ENCODE measurements around the gene ANXA10. TPM values are rescaled to one million over a fixed set of nuclear protein-coding genes. Genes with fewer than 3 reads are reported as not detected.

Gene ANXA10
- polyA plus RNA-seq, 2 donors = 0.02 to 0.51 TPM

- H3K4me3 ChIP-seq (ENCODE audit: low read depth in 1 of 2, low read length in 2 of 2) = no peak overlapping the region
- WGBS, 2 donors = 14 to 20% methylated on average over 2 of the region's 2 CpGs
- no peaks in the 10 kb centered on the region for H3K4me1 ChIP-seq (ENCODE audit: control insufficient read depth in 2 of 2, insufficient read depth in 2 of 2, low read length in 1 of 2)
- no peaks in the 10 kb centered on the region for H3K27me3 ChIP-seq (ENCODE audit: control insufficient read depth in 1 of 2, insufficient read depth in 2 of 2, low read length in 2 of 2)
- no peaks in the 10 kb centered on the region for H3K9me3 ChIP-seq (ENCODE audit: control insufficient read depth in 2 of 2, insufficient read depth in 1 of 2, low read depth in 1 of 2, low read length in 1 of 2)
- no peak overlapping the region for H3K27ac ChIP-seq (ENCODE audit: low read depth in 2 of 2, low read length in 1 of 2)
- no peaks in the 10 kb centered on the region for H3K36me3 ChIP-seq (ENCODE audit: control insufficient read depth in 2 of 2, insufficient read depth in 2 of 2, low read length in 1 of 2)
Measured at GRCh38 chr4:168076989-168077725, 15.2 kb upstream of the ANXA10 start.

DNA sequence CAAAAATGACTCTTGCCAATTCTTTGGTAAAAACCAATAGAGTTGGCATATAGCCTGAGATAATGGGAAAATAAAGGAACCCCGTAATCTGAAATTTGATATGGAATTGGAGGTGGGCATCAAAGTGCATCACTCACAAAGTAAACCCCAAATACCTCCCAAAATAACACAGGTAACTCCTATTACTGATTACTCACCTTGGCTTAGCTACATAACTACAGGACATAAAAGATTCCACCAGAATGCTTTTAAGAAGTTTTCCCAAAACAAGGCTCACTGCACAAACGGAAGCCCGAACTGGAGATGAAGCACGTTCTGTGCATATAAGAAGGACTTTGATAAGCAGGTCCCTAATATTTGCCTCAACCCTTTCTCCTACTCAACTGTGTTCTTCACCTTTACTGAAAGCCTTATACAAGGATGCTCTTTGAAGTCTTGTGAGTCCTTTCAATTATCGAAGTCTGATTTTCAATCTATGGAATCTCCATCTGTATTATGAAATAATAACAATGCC, 14.6 kb upstream of the ANXA10 start:
- H3K27me3 ChIP-seq (ENCODE audit: control insufficient read depth in 1 of 2, insufficient read depth in 2 of 2, low read length in 2 of 2) = no peaks in the 10 kb centered on the region
- no peak overlapping the region for H3K27ac ChIP-seq (ENCODE audit: low read depth in 2 of 2, low read length in 1 of 2)
- no peaks in the 10 kb centered on the region for H3K36me3 ChIP-seq (ENCODE audit: control insufficient read depth in 2 of 2, insufficient read depth in 2 of 2, low read length in 1 of 2)
- H3K4me3 ChIP-seq (ENCODE audit: low read depth in 1 of 2, low read length in 2 of 2) = no peak overlapping the region
- no peaks in the 10 kb centered on the region for H3K9me3 ChIP-seq (ENCODE audit: control insufficient read depth in 2 of 2, insufficient read depth in 1 of 2, low read depth in 1 of 2, low read length in 1 of 2)
- WGBS, 2 donors = 64 to 69% methylated on average over 5 of the region's 5 CpGs
- no peaks in the 10 kb centered on the region for H3K4me1 ChIP-seq (ENCODE audit: control insufficient read depth in 2 of 2, insufficient read depth in 2 of 2, low read length in 1 of 2)

- Histone ChIP-seq H3K4me1 (ENCODE audit: control insufficient read depth in 2 of 2, insufficient read depth in 2 of 2, low read length in 1 of 2) (no peaks in the 10 kb centered on the region), H3K9me3 (ENCODE audit: control insufficient read depth in 2 of 2, insufficient read depth in 1 of 2, low read depth in 1 of 2, low read length in 1 of 2) (no peaks in the 10 kb centered on the region), H3K27me3 (ENCODE audit: control insufficient read depth in 1 of 2, insufficient read depth in 2 of 2, low read length in 2 of 2) (no peaks in the 10 kb centered on the region), H3K4me3 (ENCODE audit: low read depth in 1 of 2, low read length in 2 of 2) (no peak overlapping the region), H3K36me3 (ENCODE audit: control insufficient read depth in 2 of 2, insufficient read depth in 2 of 2, low read length in 1 of 2) (no peaks in the 10 kb centered on the region), H3K27ac (ENCODE audit: low read depth in 2 of 2, low read length in 1 of 2) (no peak overlapping the region)
- 65 to 74% methylated on average over 5 of the region's 5 CpGs for WGBS, 2 donors
Measured at GRCh38 chr4:168082379-168082778, 10.0 kb upstream of the ANXA10 start.

DNA sequence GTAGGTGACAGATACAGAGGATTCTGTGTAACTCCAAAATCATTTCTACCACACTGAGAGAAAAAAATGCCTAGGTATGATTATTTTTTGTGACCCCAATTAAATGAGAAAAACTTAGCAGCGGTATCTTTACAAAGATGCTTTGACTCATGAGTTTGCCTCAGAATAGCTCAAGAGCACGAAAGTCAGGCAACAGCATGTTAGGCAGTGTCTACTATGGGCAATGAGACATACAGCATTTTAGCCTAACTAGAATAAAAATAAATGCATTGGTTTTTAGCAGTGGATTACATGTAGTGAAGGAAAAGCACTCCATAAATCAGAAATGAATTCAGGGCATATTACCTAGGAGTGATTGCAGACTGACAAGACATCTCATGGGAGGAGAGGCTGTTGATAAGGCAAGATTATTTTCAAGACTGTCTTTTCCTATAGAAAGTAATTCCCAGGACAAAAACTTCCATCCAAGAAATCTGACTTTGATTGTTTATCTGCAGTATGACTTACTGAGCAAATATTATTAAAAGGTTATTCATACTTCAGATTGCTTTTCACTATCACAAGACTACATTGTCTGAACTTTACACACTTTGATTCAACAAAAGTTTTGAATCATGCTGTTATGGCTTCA, 3.6 kb downstream of the ANXA10 start:
- Histone ChIP-seq H3K4me1 (ENCODE audit: control insufficient read depth in 2 of 2, insufficient read depth in 2 of 2, low read length in 1 of 2) (no peaks in the 10 kb centered on the region), H3K9me3 (ENCODE audit: control insufficient read depth in 2 of 2, insufficient read depth in 1 of 2, low read depth in 1 of 2, low read length in 1 of 2) (no peaks in the 10 kb centered on the region), H3K27me3 (ENCODE audit: control insufficient read depth in 1 of 2, insufficient read depth in 2 of 2, low read length in 2 of 2) (no peaks in the 10 kb centered on the region), H3K4me3 (ENCODE audit: low read depth in 1 of 2, low read length in 2 of 2) (no peak overlapping the region), H3K36me3 (ENCODE audit: control insufficient read depth in 2 of 2, insufficient read depth in 2 of 2, low read length in 1 of 2) (no peaks in the 10 kb centered on the region), H3K27ac (ENCODE audit: low read depth in 2 of 2, low read length in 1 of 2) (no peak overlapping the region)
- WGBS, 2 donors = 52 to 64% methylated on average over 2 of the region's 2 CpGs

DNA sequence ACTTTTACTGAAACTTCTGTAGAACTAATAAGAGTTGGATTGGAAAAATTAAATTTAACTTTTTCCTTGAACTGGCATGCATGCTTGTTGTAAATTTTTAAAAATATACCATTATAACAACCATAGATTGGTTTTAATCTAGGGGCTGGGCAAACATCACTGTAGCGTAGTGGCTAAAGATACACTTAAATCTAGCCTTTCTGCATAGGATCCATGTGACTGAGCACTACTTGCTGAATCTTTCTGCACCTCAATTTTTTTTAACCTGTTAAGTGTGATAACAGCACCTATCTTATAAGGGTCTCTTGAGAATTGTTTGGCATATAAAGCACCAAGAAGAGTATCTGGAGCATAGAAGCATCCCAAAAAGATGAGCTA, 4.1 kb downstream of the ANXA10 start:
- 86 to 88% methylated on average over 1 of the region's 1 CpG for WGBS, 2 donors
- H3K9me3 ChIP-seq (ENCODE audit: control insufficient read depth in 2 of 2, insufficient read depth in 1 of 2, low read depth in 1 of 2, low read length in 1 of 2) = no peaks in the 10 kb centered on the region
- H3K4me1 ChIP-seq (ENCODE audit: control insufficient read depth in 2 of 2, insufficient read depth in 2 of 2, low read length in 1 of 2) = no peaks in the 10 kb centered on the region
- no peak overlapping the region for H3K4me3 ChIP-seq (ENCODE audit: low read depth in 1 of 2, low read length in 2 of 2)
- no peak overlapping the region for H3K27ac ChIP-seq (ENCODE audit: low read depth in 2 of 2, low read length in 1 of 2)
- H3K36me3 ChIP-seq (ENCODE audit: control insufficient read depth in 2 of 2, insufficient read depth in 2 of 2, low read length in 1 of 2) = no peaks in the 10 kb centered on the region
- no peaks in the 10 kb centered on the region for H3K27me3 ChIP-seq (ENCODE audit: control insufficient read depth in 1 of 2, insufficient read depth in 2 of 2, low read length in 2 of 2)

- Histone ChIP-seq H3K36me3 (ENCODE audit: control insufficient read depth in 2 of 2, insufficient read depth in 2 of 2, low read length in 1 of 2) (no peaks in the 10 kb centered on the region), H3K9me3 (ENCODE audit: control insufficient read depth in 2 of 2, insufficient read depth in 1 of 2, low read depth in 1 of 2, low read length in 1 of 2) (no peaks in the 10 kb centered on the region), H3K4me3 (ENCODE audit: low read depth in 1 of 2, low read length in 2 of 2) (no peak overlapping the region), H3K27me3 (ENCODE audit: control insufficient read depth in 1 of 2, insufficient read depth in 2 of 2, low read length in 2 of 2) (no peaks in the 10 kb centered on the region), H3K4me1 (ENCODE audit: control insufficient read depth in 2 of 2, insufficient read depth in 2 of 2, low read length in 1 of 2) (no peaks in the 10 kb centered on the region), H3K27ac (ENCODE audit: low read depth in 2 of 2, low read length in 1 of 2) (no peak overlapping the region)
- WGBS, 2 donors = 80 to 82% methylated on average over 2 of the region's 2 CpGs
Measured at GRCh38 chr4:168097161-168097560, 4.8 kb downstream of the ANXA10 start.

GRCh38 chr4:168098248-168098717, 5.9 kb downstream of the ANXA10 start:
- H3K4me3 ChIP-seq (ENCODE audit: low read depth in 1 of 2, low read length in 2 of 2) = no peak overlapping the region
- WGBS, 2 donors = 29 to 37% methylated on average over 1 of the region's 1 CpG
- H3K9me3 ChIP-seq (ENCODE audit: control insufficient read depth in 2 of 2, insufficient read depth in 1 of 2, low read depth in 1 of 2, low read length in 1 of 2) = no peaks in the 10 kb centered on the region
- H3K27me3 ChIP-seq (ENCODE audit: control insufficient read depth in 1 of 2, insufficient read depth in 2 of 2, low read length in 2 of 2) = no peaks in the 10 kb centered on the region
- no peak overlapping the region for H3K27ac ChIP-seq (ENCODE audit: low read depth in 2 of 2, low read length in 1 of 2)
- H3K36me3 ChIP-seq (ENCODE audit: control insufficient read depth in 2 of 2, insufficient read depth in 2 of 2, low read length in 1 of 2) = no peaks in the 10 kb centered on the region
- H3K4me1 ChIP-seq (ENCODE audit: control insufficient read depth in 2 of 2, insufficient read depth in 2 of 2, low read length in 1 of 2) = no peaks in the 10 kb centered on the region

- Histone ChIP-seq H3K27ac (ENCODE audit: low read depth in 2 of 2, low read length in 1 of 2) (no peak overlapping the region), H3K4me3 (ENCODE audit: low read depth in 1 of 2, low read length in 2 of 2) (no peak overlapping the region), H3K4me1 (ENCODE audit: control insufficient read depth in 2 of 2, insufficient read depth in 2 of 2, low read length in 1 of 2) (no peaks in the 10 kb centered on the region), H3K9me3 (ENCODE audit: control insufficient read depth in 2 of 2, insufficient read depth in 1 of 2, low read depth in 1 of 2, low read length in 1 of 2) (no peaks in the 10 kb centered on the region), H3K36me3 (ENCODE audit: control insufficient read depth in 2 of 2, insufficient read depth in 2 of 2, low read length in 1 of 2) (no peaks in the 10 kb centered on the region), H3K27me3 (ENCODE audit: control insufficient read depth in 1 of 2, insufficient read depth in 2 of 2, low read length in 2 of 2) (no peaks in the 10 kb centered on the region)
- 80 to 86% methylated on average over 3 of the region's 3 CpGs for WGBS, 2 donors
Measured at GRCh38 chr4:168099195-168099594, 6.9 kb downstream of the ANXA10 start.

- Histone ChIP-seq H3K4me3 (ENCODE audit: low read depth in 1 of 2, low read length in 2 of 2) (no peak overlapping the region), H3K36me3 (ENCODE audit: control insufficient read depth in 2 of 2, insufficient read depth in 2 of 2, low read length in 1 of 2) (no peaks in the 10 kb centered on the region), H3K4me1 (ENCODE audit: control insufficient read depth in 2 of 2, insufficient read depth in 2 of 2, low read length in 1 of 2) (no peaks in the 10 kb centered on the region), H3K9me3 (ENCODE audit: control insufficient read depth in 2 of 2, insufficient read depth in 1 of 2, low read depth in 1 of 2, low read length in 1 of 2) (no peaks in the 10 kb centered on the region), H3K27me3 (ENCODE audit: control insufficient read depth in 1 of 2, insufficient read depth in 2 of 2, low read length in 2 of 2) (no peaks in the 10 kb centered on the region), H3K27ac (ENCODE audit: low read depth in 2 of 2, low read length in 1 of 2) (no peak overlapping the region)
- WGBS, 2 donors = 90 to 93% methylated on average over 1 of the region's 1 CpG
Measured at GRCh38 chr4:168101026-168101425, 8.7 kb downstream of the ANXA10 start.

DNA sequence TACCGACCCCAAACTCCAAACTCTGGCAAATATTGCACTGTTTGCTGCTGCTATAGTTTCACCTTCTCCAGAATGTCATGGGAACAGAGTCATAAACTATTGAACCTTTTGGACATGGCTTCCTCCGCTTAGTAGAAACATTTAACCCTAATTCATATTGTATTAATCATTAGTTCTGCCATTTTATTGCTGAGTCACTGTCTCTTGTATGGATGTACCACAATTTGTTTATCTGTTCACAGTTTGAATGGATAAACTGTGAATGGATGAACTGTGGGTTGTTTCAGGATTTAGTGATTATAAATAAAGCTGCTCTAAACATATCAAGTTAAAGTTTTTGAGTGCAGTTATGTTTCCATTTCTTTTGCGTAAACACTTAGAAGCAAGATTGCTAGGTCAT, 10.1 kb downstream of the ANXA10 start:
- WGBS, 2 donors = 82 to 88% methylated on average over 3 of the region's 3 CpGs
- no peaks in the 10 kb centered on the region for H3K4me1 ChIP-seq (ENCODE audit: control insufficient read depth in 2 of 2, insufficient read depth in 2 of 2, low read length in 1 of 2)
- H3K27ac ChIP-seq (ENCODE audit: low read depth in 2 of 2, low read length in 1 of 2) = no peak overlapping the region
- H3K27me3 ChIP-seq (ENCODE audit: control insufficient read depth in 1 of 2, insufficient read depth in 2 of 2, low read length in 2 of 2) = no peaks in the 10 kb centered on the region
- H3K36me3 ChIP-seq (ENCODE audit: control insufficient read depth in 2 of 2, insufficient read depth in 2 of 2, low read length in 1 of 2) = no peaks in the 10 kb centered on the region
- H3K4me3 ChIP-seq (ENCODE audit: low read depth in 1 of 2, low read length in 2 of 2) = no peak overlapping the region
- no peaks in the 10 kb centered on the region for H3K9me3 ChIP-seq (ENCODE audit: control insufficient read depth in 2 of 2, insufficient read depth in 1 of 2, low read depth in 1 of 2, low read length in 1 of 2)
